Activated CD8-positive, alpha-beta memory T cell treated with anti-CD3 and anti-CD28 coated beads, Interleukin-2, amount 10 ng/mL, durations not matched to agents 7 days and 5 days (primary cell): ENCODE data around the gene ATP13A3. TPM values are rescaled to one million over a fixed set of nuclear protein-coding genes. Genes with fewer than 3 reads are reported as not detected.
"Not testable (repeated sequence)": the region's sequence is repeated elsewhere in the genome, so short reads cannot be mapped to it uniquely, and the experiment has no call there.

Experiments used
- ATAC-seq: fragments of 150-1000 bp; cut with Tn5 transposase; one replicate; pipeline ENCODE4 v1.10.0; 2021; ENCODE audit warnings: moderate library complexity
- CTCF ChIA-PET: fragments of 350-600 bp; sonication (Branson Sonifier 250); formaldehyde crosslinking; loops from one replicate; lab custom pipeline; 2021; ENCODE audit warnings: antibody characterized with exemption; lab: Charles Lee
- DNase-seq: peaks from one replicate; pipeline ENCODE4 v3.0.0-alpha.2; 2020
- H3K27ac Mint-ChIP-seq: one replicate; pipeline ENCODE4 v1.8.0; 2021; ENCODE audit warnings: mild to moderate bottlenecking, mixed read lengths
- H3K27me3 Mint-ChIP-seq: one replicate; pipeline ENCODE4 v1.8.0; 2021; ENCODE audit warnings: mixed read lengths
- H3K36me3 Mint-ChIP-seq: one replicate; pipeline ENCODE4 v1.8.0; 2021; ENCODE audit warnings: mild to moderate bottlenecking, mixed read lengths
- H3K4me1 Mint-ChIP-seq: one replicate; pipeline ENCODE4 v1.8.0; 2021; ENCODE audit warnings: mixed read lengths
- H3K4me3 Mint-ChIP-seq: one replicate; pipeline ENCODE4 v1.8.0; 2021; ENCODE audit warnings: mild to moderate bottlenecking, moderate library complexity, mixed read lengths
- H3K9me3 Mint-ChIP-seq: one replicate; pipeline ENCODE4 v1.8.0; 2022; ENCODE audit warnings: low read depth, mixed read lengths
- total RNA-seq, 2 experiments: library from RNA; stranded (reverse); gene quantifications; one replicate each; pipeline ENCODE4 v1.2.3, GENCODE V29; 2021

The ATP13A3 gene
- total RNA-seq = 10 to 100 TPM; 78.3 to 82.0 TPM

DNA sequence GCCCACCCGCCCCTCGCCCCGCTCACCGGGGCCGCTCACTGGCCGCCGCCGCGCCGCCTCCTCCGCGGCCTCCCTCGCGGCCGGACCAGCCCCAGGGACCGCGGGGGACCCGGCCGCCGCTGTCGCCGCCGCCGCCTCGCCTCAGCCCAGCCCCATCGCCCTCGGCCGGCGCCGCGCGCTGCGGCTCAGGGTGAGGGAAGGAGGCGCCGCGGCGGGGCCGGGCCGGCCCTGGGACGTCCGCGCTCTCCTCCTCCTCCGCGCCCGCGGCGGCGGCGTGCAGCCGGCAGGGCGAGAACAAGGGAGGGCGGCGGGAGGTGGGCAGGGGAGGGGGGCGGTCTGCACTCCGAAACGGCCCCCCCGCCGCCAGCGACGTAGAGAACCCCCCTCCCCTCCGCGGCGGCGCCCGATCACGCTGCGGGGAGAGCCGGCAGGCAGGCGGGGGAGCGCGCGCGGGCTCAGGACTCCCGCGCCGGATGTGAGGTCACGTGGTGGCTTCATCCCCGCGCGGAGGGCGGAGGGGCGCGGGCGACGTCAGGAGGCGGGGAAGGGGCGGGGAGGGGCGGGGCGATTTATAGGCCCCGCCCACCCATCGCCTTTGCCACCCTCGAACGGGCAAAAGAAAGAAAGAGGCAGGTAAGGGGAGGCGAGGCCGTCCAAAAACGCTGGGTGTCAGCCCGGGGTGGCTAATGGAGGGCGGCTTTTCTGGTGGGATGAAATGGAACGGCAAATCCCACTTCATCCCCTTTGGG, at the start of gene ATP13A3:
ATP13A3 (minus strand) TSS at position 463 of the 749 bp plus-strand sequence. CDS start 24,812 bp downstream, outside the sequence.
- CTCF ChIA-PET = interaction anchor here (1.2 to 4.3 kb wide), 7 partner anchors 13 to 98 kb away, joined by 3 to 33 read pairs (median 6); no protein-coding TSS in a partner anchor

GRCh38 chr3:194535199-194535598, 48.4 kb upstream of the ATP13A3 start:
- H3K27me3 Mint-ChIP-seq, DNase-seq, H3K36me3 Mint-ChIP-seq, H3K4me1 Mint-ChIP-seq, H3K4me3 Mint-ChIP-seq, ATAC-seq, CTCF ChIA-PET, H3K9me3 Mint-ChIP-seq, H3K27ac Mint-ChIP-seq: not testable (repeated sequence)

More for the DNA sequence above, at the start of gene ATP13A3:
- no peaks in the 10 kb centered on the region for H3K27me3 Mint-ChIP-seq
- peaks cover 27% of the 10 kb centered on the region for H3K36me3 Mint-ChIP-seq
- DNase-seq (peak; percentile 90), ATAC-seq (peak; percentile 85)
- no peaks in the 10 kb centered on the region for H3K9me3 Mint-ChIP-seq
- H3K4me1 Mint-ChIP-seq = peaks cover 52% of the 10 kb centered on the region
- H3K27ac Mint-ChIP-seq = peak within 1 kb of the TSS; percentile 92
- H3K4me3 Mint-ChIP-seq = peak within 1 kb of the TSS; percentile 92

GRCh38 chr3:194534243-194534642, 47.4 kb upstream of the ATP13A3 start:
- Mint-ChIP-seq H3K27me3 (peaks cover 2% of the 10 kb centered on the region), H3K9me3 (peaks cover 9% of the 10 kb centered on the region), H3K36me3 (no peaks in the 10 kb centered on the region), H3K27ac (no peak overlapping the region), H3K4me1 (no peaks in the 10 kb centered on the region), H3K4me3 (no peak overlapping the region)
- DNase-seq (no peak), ATAC-seq (no peak)
- CTCF ChIA-PET = no interaction called here

DNA sequence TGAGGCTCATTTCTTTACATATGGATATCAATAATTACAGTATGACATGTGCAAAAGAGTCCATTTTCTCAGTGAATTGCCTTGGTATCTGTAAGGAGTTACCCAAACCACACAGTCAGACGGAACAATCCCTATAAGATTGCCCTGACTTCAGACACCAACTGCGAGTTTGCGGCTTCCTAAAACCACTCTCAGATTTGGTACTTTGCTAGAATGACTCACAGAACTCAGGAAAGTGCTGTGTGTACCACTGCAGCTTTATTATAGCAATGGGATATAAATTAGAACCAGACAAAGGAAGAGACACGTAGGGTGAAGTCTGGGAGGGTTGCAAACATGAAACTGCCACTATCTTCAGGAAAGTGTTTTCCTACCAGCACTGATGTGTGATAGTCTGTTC, 45.8 kb upstream of the ATP13A3 start:
- no peak for DNase-seq
- Mint-ChIP-seq H3K36me3 (no peaks in the 10 kb centered on the region), H3K27me3 (peaks cover 4% of the 10 kb centered on the region), H3K9me3 (peaks cover 9% of the 10 kb centered on the region), H3K27ac (no peak overlapping the region), H3K4me1 (no peaks in the 10 kb centered on the region), H3K4me3 (no peak overlapping the region)
- ATAC-seq = no peak
- CTCF ChIA-PET = no interaction called here

GRCh38 chr3:194527726-194528125, 40.9 kb upstream of the ATP13A3 start:
- DNase-seq = no peak
- peaks cover 4% of the 10 kb centered on the region for H3K36me3 Mint-ChIP-seq
- H3K4me1 Mint-ChIP-seq = peaks cover 3% of the 10 kb centered on the region
- CTCF ChIA-PET = no interaction called here
- no peaks in the 10 kb centered on the region for H3K9me3 Mint-ChIP-seq
- no peak for ATAC-seq
- no peak overlapping the region for H3K4me3 Mint-ChIP-seq
- H3K27ac Mint-ChIP-seq = no peak overlapping the region
- H3K27me3 Mint-ChIP-seq = peaks cover 4% of the 10 kb centered on the region

DNA sequence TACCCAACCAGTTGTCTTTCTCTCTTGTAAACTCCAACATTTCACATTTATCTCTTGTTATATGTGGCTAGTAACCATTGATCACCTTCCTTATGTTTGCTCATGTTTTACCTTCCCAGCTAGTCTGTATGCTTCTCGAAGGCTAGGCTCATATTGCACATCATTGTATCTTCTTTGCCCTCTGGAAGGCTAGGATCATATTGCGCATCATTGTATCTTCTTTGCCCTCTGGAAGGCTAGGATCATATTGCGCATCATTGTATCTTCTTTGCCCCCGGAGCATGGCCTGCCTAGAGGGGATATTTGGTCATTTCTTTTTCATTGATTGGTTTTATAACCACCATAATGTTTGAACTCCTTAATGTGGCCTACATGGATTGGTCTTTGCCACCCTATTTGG, 39.4 kb upstream of the ATP13A3 start:
- no peak for DNase-seq
- H3K27ac Mint-ChIP-seq = no peak overlapping the region
- H3K36me3 Mint-ChIP-seq = peaks cover 8% of the 10 kb centered on the region
- peaks cover 4% of the 10 kb centered on the region for H3K27me3 Mint-ChIP-seq
- CTCF ChIA-PET = no interaction called here
- H3K4me1 Mint-ChIP-seq = peaks cover 12% of the 10 kb centered on the region
- no peaks in the 10 kb centered on the region for H3K9me3 Mint-ChIP-seq
- no peak for ATAC-seq
- no peak overlapping the region for H3K4me3 Mint-ChIP-seq

DNA sequence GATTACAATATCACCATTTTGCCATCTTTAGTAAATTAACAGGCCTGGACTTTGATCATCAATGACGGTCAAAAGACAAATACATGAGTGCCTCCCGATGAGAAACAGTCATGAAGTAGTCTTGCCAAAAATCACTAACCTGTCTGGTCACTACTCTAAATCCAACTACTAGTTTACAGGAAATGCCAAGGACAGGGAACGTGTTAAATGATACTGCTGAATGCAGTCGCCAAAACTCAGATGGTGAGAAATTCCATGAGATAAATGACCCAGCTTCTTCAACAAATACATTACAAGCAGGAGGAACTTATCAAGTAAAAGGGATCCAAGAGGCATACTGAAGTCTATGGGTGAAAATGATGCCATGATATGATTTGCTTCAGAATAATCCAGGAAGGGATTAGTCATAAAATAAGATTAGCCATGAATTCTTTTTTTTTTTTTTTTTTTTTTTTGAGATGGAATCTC, 35.8 kb upstream of the ATP13A3 start:
- Mint-ChIP-seq H3K4me3 (no peak overlapping the region), H3K27me3 (peaks cover 2% of the 10 kb centered on the region), H3K27ac (no peak overlapping the region), H3K4me1 (peaks cover 31% of the 10 kb centered on the region), H3K36me3 (peaks cover 18% of the 10 kb centered on the region), H3K9me3 (no peaks in the 10 kb centered on the region)
- DNase-seq = no peak
- CTCF ChIA-PET = no interaction called here
- no peak for ATAC-seq

- CTCF ChIA-PET = interaction anchor here (0.8 kb wide), 1 partner anchor 17 kb away, joined by 3 read pairs; no protein-coding TSS in a partner anchor
- no peak overlapping the region for H3K4me3 Mint-ChIP-seq
- H3K27me3 Mint-ChIP-seq = peaks cover 2% of the 10 kb centered on the region
- peaks cover 18% of the 10 kb centered on the region for H3K36me3 Mint-ChIP-seq
- no peaks in the 10 kb centered on the region for H3K9me3 Mint-ChIP-seq
- no peak for DNase-seq
- no peak for ATAC-seq
- H3K4me1 Mint-ChIP-seq = peaks cover 28% of the 10 kb centered on the region
- H3K27ac Mint-ChIP-seq = no peak overlapping the region
These were observed 34.9 kb upstream of the ATP13A3 start for GRCh38 chr3:194521510-194522260.

- H3K27me3 Mint-ChIP-seq, H3K9me3 Mint-ChIP-seq, H3K4me3 Mint-ChIP-seq, CTCF ChIA-PET: not testable (repeated sequence)
- peak overlapping the region; percentile 16 for H3K27ac Mint-ChIP-seq
- peaks cover 28% of the 10 kb centered on the region for H3K4me1 Mint-ChIP-seq
- H3K36me3 Mint-ChIP-seq = peaks cover 15% of the 10 kb centered on the region
- DNase-seq (peak; percentile 82), ATAC-seq (peak; percentile 84)
These were observed 33.9 kb upstream of the ATP13A3 start for GRCh38 chr3:194520682-194521162.

DNA sequence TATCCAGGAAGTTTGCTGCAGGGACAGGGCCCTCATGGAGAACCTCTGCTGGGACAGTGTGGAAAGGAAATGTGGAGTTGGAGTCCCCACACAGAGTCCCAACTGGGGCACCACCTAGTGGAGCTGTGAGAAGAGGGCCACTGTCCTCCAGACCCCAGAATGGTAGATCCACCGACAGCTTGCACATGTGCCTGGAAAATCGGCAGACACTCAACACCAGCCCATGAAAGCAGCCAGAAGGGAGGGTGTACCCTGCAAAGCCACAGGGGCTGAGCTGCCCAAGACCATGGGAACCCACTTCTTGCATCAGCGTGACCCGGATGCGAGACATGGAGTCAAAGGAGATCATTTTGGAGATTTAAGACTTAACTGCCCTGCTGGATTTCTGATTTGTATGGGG, 33.4 kb upstream of the ATP13A3 start:
- DNase-seq, H3K27me3 Mint-ChIP-seq, H3K27ac Mint-ChIP-seq, H3K9me3 Mint-ChIP-seq, ATAC-seq, CTCF ChIA-PET, H3K4me3 Mint-ChIP-seq: not testable (repeated sequence)
- Mint-ChIP-seq H3K36me3 (peaks cover 15% of the 10 kb centered on the region), H3K4me1 (peaks cover 28% of the 10 kb centered on the region)

- ATAC-seq (no peak), DNase-seq (no peak)
- no peaks in the 10 kb centered on the region for H3K9me3 Mint-ChIP-seq
- H3K4me1 Mint-ChIP-seq = peaks cover 30% of the 10 kb centered on the region
- no peak overlapping the region for H3K27ac Mint-ChIP-seq
- H3K27me3 Mint-ChIP-seq = peaks cover 2% of the 10 kb centered on the region
- CTCF ChIA-PET = no interaction called here
- no peak overlapping the region for H3K4me3 Mint-ChIP-seq
- H3K36me3 Mint-ChIP-seq = peaks cover 13% of the 10 kb centered on the region
These were observed 31.9 kb upstream of the ATP13A3 start for GRCh38 chr3:194518652-194519051.

DNA sequence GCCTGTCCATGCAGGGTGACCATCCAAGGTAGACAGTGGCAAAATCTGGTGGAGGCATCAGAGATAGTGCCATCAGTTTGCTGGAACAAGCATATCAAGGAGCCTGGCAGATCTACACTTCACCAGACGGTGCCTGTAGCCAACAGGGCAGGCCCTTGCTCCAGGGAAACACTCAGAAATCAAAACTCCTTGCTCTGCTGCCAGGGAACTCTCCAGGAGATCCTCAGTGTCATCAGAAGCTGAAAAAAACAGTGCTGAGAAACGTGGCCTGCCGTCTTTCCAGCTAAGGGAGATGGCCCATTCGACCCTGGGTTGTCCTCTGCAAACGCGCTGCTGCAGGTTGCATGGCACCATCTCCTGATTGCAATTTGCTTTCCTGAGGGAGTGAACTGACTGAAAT, 30.5 kb upstream of the ATP13A3 start:
- Mint-ChIP-seq H3K4me3 (no peak overlapping the region), H3K27me3 (peaks cover 2% of the 10 kb centered on the region), H3K36me3 (peaks cover 13% of the 10 kb centered on the region), H3K27ac (no peak overlapping the region), H3K4me1 (peaks cover 30% of the 10 kb centered on the region), H3K9me3 (no peaks in the 10 kb centered on the region)
- ATAC-seq (no peak), DNase-seq (no peak)
- CTCF ChIA-PET = no interaction called here

DNA sequence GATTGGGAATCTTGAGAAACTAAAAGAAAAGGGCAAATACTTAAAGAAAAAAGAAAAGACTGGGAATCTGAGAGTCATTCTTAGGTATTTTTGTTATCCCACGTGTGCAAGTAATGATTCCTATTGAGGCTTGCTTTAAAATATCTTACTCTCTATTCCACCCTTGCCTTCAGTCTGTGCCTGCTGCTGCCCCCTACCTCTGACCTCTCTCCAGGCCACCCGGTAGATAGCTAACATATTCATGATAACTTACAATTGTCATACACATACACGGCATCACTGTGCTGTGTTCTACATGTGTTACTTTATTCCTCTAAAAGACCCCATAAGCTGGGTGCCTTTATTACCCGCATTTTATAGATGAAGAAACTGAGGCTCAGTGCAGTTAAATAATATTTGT, 27.8 kb upstream of the ATP13A3 start:
- Mint-ChIP-seq H3K4me1 (peaks cover 9% of the 10 kb centered on the region), H3K9me3 (no peaks in the 10 kb centered on the region), H3K27me3 (peaks cover 2% of the 10 kb centered on the region), H3K4me3 (no peak overlapping the region), H3K36me3 (peaks cover 2% of the 10 kb centered on the region), H3K27ac (no peak overlapping the region)
- no peak for DNase-seq
- CTCF ChIA-PET = no interaction called here
- ATAC-seq = no peak
